ENCODE data around the gene PRLH. TPM values are rescaled to one million over a fixed set of nuclear protein-coding genes. Genes with fewer than 3 reads are reported as not detected.
A peak's percentile ranks its signal among the peaks of the same experiment; 100 is the strongest.

PRLH gene
- total and polyA plus RNA-seq, 3 donors from 2014 or later = not detected

DNA sequence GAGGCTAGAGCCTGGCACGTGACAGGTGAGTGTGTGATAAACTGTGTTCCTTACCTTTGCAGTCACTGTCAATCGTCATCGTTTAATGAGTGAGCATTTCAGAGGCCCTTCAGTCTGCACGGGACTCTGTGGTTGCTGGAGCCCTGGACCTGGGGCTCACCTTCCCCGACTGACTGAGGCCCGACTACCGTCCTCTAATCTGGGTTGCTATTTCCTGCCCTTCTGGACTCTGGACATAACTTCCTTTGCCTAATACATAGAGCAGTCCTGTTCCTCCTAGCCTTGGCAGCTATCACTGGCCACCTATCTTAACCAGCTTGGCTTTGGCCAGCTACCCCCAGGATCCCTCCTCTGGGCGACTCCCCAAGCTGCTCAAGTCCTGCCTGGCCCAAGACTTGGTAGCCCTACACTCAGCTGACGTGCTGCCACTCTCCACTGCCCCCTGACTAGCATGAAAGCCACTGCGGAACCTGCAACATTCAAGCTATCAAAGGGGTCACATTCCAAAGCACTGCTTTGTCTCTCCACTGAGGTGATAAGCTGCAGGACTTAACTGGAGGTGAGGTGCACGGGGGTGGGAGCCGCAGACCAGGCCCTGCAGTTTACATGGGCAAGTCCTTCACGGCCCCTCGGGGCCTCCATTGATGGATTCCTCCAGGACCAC lies 35.2 kb downstream of the PRLH start:
- no peak overlapping the region for H3K27ac ChIP-seq
- DNase-seq = no peak
- intact Hi-C loops (cut with DNase I; ENCODE audit: low total_unique reads) = no loop called here
- no peaks in the 10 kb centered on the region for H3K9me3 ChIP-seq
- no peak overlapping the region for H3K4me3 ChIP-seq
- no peaks in the 10 kb centered on the region for H3K36me3 ChIP-seq (ENCODE audit: low read depth, missing control alignments)
- no peaks in the 10 kb centered on the region for H3K27me3 ChIP-seq
- 84 to 86% methylated on average over 12 to 14 of the region's 14 CpGs for WGBS, 2 donors
- TF ChIP-seq, protein P1, sequence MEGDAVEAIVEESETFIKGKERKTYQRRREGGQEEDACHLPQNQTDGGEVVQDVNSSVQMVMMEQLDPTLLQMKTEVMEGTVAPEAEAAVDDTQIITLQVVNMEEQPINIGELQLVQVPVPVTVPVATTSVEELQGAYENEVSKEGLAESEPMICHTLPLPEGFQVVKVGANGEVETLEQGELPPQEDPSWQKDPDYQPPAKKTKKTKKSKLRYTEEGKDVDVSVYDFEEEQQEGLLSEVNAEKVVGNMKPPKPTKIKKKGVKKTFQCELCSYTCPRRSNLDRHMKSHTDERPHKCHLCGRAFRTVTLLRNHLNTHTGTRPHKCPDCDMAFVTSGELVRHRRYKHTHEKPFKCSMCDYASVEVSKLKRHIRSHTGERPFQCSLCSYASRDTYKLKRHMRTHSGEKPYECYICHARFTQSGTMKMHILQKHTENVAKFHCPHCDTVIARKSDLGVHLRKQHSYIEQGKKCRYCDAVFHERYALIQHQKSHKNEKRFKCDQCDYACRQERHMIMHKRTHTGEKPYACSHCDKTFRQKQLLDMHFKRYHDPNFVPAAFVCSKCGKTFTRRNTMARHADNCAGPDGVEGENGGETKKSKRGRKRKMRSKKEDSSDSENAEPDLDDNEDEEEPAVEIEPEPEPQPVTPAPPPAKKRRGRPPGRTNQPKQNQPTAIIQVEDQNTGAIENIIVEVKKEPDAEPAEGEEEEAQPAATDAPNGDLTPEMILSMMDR (IDR thresholded peaks at IDR 0.05) = no peak
- TF ChIP-seq POLR2A (IDR thresholded peaks at IDR 0.05) = no peak
- H3K4me1 ChIP-seq = no peaks in the 10 kb centered on the region

DNA sequence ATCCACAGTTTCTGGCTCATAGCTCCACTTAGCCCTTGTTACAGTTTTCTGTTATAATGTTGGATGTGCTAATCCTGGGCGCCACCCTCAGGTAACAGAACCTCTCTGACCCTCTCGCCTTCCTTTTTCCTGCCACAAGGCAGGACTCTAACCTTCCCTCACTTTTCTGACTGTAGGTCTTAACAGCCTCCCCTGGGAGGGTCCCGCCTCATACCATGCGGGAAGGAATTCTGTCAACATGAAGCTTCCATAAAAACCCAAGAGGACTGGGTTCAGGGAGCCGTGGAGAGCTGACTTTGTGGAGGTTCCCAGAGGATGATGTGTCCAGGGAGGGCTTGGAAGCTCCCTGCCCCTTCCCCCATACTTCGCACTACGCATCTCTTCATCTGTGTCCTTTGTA lies 36.0 kb downstream of the PRLH start:
- Histone ChIP-seq H3K27me3 (no peaks in the 10 kb centered on the region), H3K27ac (no peak overlapping the region), H3K36me3 (ENCODE audit: low read depth, missing control alignments) (no peaks in the 10 kb centered on the region), H3K4me3 (no peak overlapping the region), H3K9me3 (no peaks in the 10 kb centered on the region), H3K4me1 (no peaks in the 10 kb centered on the region)
- DNase-seq = no peak
- WGBS, 2 donors = 94 to 95% methylated on average over 7 of the region's 7 CpGs
- TF ChIP-seq, protein P1 (IDR thresholded peaks at IDR 0.05) = no peak
- no peak for TF ChIP-seq POLR2A (IDR thresholded peaks at IDR 0.05)
- intact Hi-C loops (cut with DNase I; ENCODE audit: low total_unique reads) = no loop called here

DNA sequence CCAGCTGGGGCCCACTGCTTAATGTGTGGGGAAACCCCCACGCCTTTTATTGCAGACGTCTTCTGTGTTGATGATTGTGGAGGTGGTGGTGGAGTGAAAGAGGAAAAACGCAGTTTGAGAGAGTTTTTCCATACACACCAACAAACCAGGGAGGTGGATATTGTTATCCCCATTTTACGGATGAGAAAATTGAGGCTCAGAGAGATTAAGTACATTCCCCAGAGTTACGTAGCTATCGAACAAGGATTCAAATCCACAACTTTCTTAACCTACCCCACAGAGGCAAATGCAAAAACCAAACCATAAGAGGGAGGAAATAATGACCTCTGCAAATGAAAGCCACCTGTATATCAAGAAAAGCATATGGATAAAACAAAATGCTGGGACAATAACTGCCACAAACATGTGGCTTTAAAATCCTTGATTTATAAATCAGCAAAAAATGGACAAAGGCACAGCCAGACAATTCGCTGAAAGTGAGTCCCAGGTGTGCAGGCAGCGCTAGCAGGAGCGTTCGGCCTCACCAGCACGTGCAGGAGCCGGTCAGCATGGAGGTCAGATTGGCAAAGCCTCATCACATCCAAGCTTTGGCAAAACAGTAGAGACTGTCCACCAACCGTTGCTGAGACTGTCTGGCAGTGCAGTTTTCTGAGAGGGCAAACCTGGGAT lies 36.8 kb downstream of the PRLH start:
- Histone ChIP-seq H3K36me3 (ENCODE audit: low read depth, missing control alignments) (no peaks in the 10 kb centered on the region), H3K4me1 (no peaks in the 10 kb centered on the region), H3K27ac (no peak overlapping the region), H3K4me3 (no peak overlapping the region), H3K27me3 (no peaks in the 10 kb centered on the region), H3K9me3 (no peaks in the 10 kb centered on the region)
- no peak for DNase-seq
- TF ChIP-seq, protein P1 (IDR thresholded peaks at IDR 0.05) = no peak
- TF ChIP-seq POLR2A (IDR thresholded peaks at IDR 0.05) = no peak
- WGBS, 2 donors = 87 to 88% methylated on average over 13 of the region's 13 CpGs
- intact Hi-C loops (cut with DNase I; ENCODE audit: low total_unique reads) = no loop called here

DNA sequence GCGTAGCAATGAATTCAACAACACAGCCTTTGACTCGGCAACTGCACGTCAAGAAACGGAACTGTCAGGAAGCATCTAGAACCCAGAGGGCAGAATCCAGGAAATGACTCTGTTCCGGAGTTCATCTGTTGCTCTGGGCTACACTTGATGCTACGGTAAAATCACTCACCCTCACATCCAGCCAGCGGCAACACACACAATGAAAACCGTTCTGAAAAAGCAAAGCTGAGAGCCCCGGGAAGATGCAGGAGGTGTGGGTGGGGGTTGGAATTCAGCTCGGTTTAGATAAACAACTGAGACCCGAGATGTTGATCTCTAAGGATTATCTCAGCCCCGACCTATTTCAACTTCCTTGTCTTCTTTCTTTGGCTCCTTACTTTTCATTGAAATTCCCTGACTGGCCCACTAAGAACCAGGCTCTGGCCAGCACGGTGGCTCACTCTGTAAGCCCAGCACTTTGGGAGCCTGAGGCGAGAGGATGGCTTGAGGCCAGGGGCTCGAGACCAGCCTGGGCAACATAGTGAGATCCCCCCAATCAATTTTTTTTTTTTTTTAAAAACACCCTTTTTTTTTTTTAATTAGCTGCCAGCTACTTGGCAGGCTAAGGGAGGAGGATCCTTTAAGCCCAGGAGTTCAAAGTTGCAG lies 37.5 kb downstream of the PRLH start:
- no peak overlapping the region for H3K4me3 ChIP-seq
- no peaks in the 10 kb centered on the region for H3K9me3 ChIP-seq
- H3K36me3 ChIP-seq (ENCODE audit: low read depth, missing control alignments) = no peaks in the 10 kb centered on the region
- peak; percentile 36 for DNase-seq
- H3K27me3 ChIP-seq = no peaks in the 10 kb centered on the region
- no peaks in the 10 kb centered on the region for H3K4me1 ChIP-seq
- intact Hi-C loops (cut with DNase I; ENCODE audit: low total_unique reads) = no loop called here
- 50 to 69% methylated on average over 15 of the region's 15 CpGs for WGBS, 2 donors
- TF ChIP-seq, protein P1 (IDR thresholded peaks at IDR 0.05) = no peak
- no peak for TF ChIP-seq POLR2A (IDR thresholded peaks at IDR 0.05)
- H3K27ac ChIP-seq = no peak overlapping the region
